Stimulated activated CD4-positive, alpha-beta T cell treated with anti-CD3 and anti-CD28 coated beads, Interleukin-4, amount 100 ng/mL, for 48 hours (primary cell): Measurements from ENCODE around the gene SERPINI1.

ENCODE experiments used
- DNase-seq, 2 donors: peaks; one replicate each; pipeline ENCODE4 v3.0.0-alpha.2; 2020; ENCODE audit warnings: low read depth in 2 of 2

Gene SERPINI1

GRCh38 chr3:167735233-167736138 lies at the start of gene SERPINI1:
Gene SERPINI1 (plus strand): TSS chr3:167735721. CDS start chr3:167789129, 53,408 bp downstream.
- peak; percentile 57 to 74 for DNase-seq

- DNase-seq = peak in 1 of 2 donors; percentile 15
Observed at GRCh38 chr3:167691366-167691765, 44.2 kb upstream of the SERPINI1 start.

GRCh38 chr3:167694121-167694520 lies 41.4 kb upstream of the SERPINI1 start:
- DNase-seq = no peak

- DNase-seq = no peak
Observed at GRCh38 chr3:167700046-167700445, 35.5 kb upstream of the SERPINI1 start.

- no peak for DNase-seq
Observed at GRCh38 chr3:167700926-167701325, 34.6 kb upstream of the SERPINI1 start.

- no peak for DNase-seq
Observed at GRCh38 chr3:167705840-167706239, 29.7 kb upstream of the SERPINI1 start.

- DNase-seq = no peak
Observed at GRCh38 chr3:167709690-167710089, 25.8 kb upstream of the SERPINI1 start.

GRCh38 chr3:167710552-167710951 lies 25.0 kb upstream of the SERPINI1 start:
- DNase-seq = no peak

- DNase-seq = no peak
Observed at GRCh38 chr3:167711439-167711838, 24.1 kb upstream of the SERPINI1 start.

GRCh38 chr3:167712445-167712844 lies 23.1 kb upstream of the SERPINI1 start:
- no peak for DNase-seq

GRCh38 chr3:167714871-167715270 lies 20.6 kb upstream of the SERPINI1 start:
- DNase-seq = no peak

GRCh38 chr3:167716920-167717319 lies 18.6 kb upstream of the SERPINI1 start:
- no peak for DNase-seq

- DNase-seq = no peak
Observed at GRCh38 chr3:167718582-167718981, 16.9 kb upstream of the SERPINI1 start.

- DNase-seq = no peak
Observed at GRCh38 chr3:167723025-167723512, 12.5 kb upstream of the SERPINI1 start.

- DNase-seq = no peak
Observed at GRCh38 chr3:167723872-167724271, 11.6 kb upstream of the SERPINI1 start.

- DNase-seq = no peak
Observed at GRCh38 chr3:167728176-167728575, 7.3 kb upstream of the SERPINI1 start.

- DNase-seq = no peak
Observed at GRCh38 chr3:167728632-167729323, 6.7 kb upstream of the SERPINI1 start.

- DNase-seq = no peak
Observed at GRCh38 chr3:167729591-167729990, 5.9 kb upstream of the SERPINI1 start.

GRCh38 chr3:167731393-167731792 lies 4.1 kb upstream of the SERPINI1 start:
- no peak for DNase-seq

- no peak for DNase-seq
Observed at GRCh38 chr3:167732313-167733065, 3.0 kb upstream of the SERPINI1 start.

- DNase-seq = no peak
Observed at GRCh38 chr3:167733961-167734497, 1.5 kb upstream of the SERPINI1 start.
